GM20000 (cell line): Measurements from ENCODE around the gene CCDC154.

Experiments
- DNase-seq: peaks from one replicate; pipeline ENCODE4 v3.0.0; 2012; ENCODE audit warnings: low spot score
- TF ChIP-seq, protein P1 (sequence below): IDR thresholded peaks from 2 replicates; pipeline ENCODE4 v1.5.1; 2012; ENCODE audit warnings: mild to moderate bottlenecking, control low read depth; ENCODE audit errors: extremely low read depth, missing control alignments

CCDC154 gene

DNA sequence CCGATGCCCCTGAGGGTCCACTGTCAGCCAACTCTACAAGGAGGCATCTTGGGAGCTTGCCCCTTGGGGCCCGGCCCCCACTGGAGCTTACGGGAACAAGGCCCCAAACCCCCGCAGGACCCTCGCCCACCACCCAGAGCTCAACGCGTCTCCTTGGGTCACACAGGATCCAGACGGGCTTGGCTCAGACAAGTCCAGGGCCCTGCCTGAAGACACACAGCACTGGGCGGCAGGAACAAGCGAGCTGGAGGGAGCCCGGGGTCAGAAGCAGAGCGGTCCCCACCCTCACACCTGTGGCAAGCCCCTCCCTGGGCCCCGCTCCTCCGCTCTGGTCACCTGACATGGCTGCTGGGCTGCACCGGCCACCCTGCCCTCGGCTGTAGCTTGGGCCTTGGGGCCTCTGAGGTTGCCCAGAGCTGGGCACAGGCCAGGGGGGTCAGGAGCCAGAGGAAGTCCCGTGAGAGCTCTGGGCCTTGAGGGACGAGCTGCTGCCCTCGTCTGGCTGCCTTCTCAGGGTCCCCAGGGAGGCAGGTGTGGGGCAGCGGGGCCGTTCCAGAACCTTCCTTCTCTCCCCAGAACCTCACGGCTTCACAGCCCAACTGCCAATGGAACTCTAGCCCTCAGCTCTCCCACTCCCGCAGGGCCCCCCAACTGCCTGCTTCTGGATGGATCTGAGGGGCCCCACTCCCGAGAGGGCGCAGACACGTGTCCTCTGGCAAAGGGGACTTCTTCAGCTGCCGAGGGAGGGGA lies at the start of gene CCDC154:
Gene CCDC154 (minus strand): TSS at position 577 of the 750 bp plus-strand sequence. CDS start 234 bp downstream, at position 343.
- TF ChIP-seq, protein P1, sequence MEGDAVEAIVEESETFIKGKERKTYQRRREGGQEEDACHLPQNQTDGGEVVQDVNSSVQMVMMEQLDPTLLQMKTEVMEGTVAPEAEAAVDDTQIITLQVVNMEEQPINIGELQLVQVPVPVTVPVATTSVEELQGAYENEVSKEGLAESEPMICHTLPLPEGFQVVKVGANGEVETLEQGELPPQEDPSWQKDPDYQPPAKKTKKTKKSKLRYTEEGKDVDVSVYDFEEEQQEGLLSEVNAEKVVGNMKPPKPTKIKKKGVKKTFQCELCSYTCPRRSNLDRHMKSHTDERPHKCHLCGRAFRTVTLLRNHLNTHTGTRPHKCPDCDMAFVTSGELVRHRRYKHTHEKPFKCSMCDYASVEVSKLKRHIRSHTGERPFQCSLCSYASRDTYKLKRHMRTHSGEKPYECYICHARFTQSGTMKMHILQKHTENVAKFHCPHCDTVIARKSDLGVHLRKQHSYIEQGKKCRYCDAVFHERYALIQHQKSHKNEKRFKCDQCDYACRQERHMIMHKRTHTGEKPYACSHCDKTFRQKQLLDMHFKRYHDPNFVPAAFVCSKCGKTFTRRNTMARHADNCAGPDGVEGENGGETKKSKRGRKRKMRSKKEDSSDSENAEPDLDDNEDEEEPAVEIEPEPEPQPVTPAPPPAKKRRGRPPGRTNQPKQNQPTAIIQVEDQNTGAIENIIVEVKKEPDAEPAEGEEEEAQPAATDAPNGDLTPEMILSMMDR = no peak

DNA sequence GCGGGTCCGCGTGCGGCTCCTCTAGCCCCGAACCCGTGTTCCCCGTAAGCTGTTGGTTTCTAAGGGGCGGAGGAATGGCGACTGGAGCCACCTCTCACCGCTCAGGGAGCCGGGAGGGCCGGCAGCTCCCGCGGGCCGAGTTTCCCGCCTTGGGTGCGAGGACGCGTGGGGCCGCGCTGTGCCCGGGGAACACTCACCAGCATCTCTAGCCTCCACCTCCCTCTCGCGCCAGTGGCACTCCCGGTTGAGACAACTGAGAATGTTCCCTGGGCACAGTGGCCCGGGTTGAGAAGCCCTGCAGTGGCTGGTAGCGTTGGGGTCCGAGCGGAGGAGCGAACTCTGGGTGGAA lies 49.4 kb upstream of the CCDC154 start:
- no peak for DNase-seq
- TF ChIP-seq, protein P1 = no peak

More for the DNA sequence above, at the start of gene CCDC154:
- DNase-seq = peak; percentile 53

DNA sequence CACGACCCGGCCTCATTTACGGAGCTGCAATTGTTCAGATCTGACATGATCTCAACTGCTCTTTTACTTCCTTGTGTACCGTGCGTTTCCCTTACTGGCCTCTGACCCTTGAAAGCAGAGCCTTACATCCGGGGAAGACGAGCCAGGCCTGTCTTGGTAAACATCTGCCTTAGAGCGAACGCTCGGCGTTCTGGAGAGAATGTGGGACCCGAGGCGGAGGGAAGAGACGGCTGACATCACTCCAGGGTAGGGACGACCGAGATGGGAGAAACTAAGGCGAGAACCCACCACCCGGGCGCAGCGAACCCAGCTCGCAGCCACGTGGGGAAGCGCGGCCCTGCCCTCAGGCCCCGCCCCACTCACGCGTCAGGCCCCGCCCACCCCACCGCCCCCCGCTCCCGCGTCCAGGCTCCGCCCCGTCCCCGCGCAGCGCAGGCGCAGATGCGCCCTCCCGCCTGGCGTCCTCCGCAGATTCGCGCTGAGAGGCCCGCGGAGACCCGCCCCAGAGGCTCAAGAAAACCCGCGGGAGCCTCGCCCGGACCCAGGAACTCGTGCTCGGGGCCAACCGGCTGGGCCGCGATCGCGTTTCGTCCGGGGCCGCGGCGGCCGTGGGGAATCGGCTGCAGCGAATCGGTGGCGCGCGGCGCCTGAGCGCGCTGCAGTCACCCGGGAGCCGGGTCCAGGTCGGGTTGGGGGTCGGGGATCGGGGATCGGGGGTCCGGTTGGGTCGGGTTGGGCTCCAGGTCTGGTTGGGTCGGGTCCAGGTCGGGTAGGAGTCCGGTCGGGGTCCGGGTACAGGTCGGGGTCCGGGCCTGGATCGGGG lies 48.8 kb upstream of the CCDC154 start, which contains the start of gene TELO2:
Gene TELO2 (plus strand): TSS at position 438 of the 823 bp plus-strand sequence. CDS start 922 bp downstream, outside the sequence.
- TF ChIP-seq, protein P1 = no peak
- DNase-seq = peak; percentile 100

DNA sequence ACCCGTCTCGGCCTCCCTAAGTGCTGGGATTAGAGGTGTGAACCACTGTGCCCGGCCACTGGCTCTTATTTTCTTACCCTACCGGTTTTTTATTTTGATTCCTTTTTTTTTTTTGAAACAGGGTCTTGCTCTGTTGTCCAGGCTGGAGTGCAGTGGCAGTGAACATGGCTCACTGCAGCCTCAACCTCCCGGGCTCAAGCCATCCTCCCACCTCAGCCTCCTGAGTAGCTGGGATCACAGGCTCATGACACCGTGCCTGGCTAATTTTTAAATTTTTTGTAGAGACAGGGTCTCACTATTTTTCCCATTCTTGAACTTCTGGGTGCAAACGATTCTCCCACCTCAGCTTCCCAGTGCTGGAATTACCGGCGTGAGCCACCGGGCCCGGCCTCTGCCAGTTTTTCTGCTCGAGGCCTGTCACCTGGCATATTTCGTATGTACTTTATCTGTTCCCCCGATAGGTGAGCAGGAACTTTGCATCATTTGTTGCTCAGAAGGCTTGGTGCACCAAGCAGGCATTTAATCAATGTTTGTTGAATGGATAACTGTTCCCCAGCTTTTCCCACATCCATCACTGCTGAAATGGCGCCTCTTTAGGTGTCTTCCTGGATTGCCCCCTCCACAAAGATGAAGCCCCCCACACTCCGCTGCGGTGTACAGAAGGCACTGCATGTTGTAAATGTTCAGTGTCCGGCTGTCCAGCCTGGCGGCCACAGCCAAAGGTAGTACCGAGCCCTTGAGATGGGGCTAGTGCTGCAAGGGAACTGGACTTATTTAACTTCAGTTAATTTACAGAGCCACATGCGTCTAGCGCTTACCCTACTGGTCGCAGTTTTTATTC lies 47.9 kb upstream of the CCDC154 start:
- DNase-seq = no peak

GRCh38 chr16:1491327-1491726 lies 47.0 kb upstream of the CCDC154 start:
- TF ChIP-seq, protein P1 = no peak
- DNase-seq = no peak

More for the DNA sequence above, 47.9 kb upstream of the CCDC154 start:
- TF ChIP-seq, protein P1 = no peak

DNA sequence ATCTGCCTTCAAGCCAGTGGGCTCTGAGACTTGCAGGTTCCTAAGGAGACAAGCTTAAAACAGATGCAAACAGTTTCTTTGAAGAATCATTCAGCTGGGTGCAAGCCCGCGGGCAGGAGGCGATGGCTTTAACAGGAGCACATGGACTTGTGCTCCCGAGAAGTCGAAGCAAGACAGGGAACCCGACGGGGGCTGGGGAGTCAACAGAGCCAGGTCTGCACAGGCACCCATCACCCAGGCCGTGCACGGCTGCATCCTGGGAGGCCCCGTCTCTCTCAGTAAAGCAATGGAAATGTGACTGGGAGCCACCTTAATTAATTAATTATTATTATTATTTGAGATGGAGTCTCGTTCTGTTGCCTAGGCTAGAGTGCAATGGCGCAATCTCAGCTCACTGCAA lies 44.7 kb upstream of the CCDC154 start:
- TF ChIP-seq, protein P1 = no peak
- no peak for DNase-seq
